GM21723 (cell line): ENCODE data around the gene PITHD1.
"Not testable (repeated sequence)": the region's sequence is repeated elsewhere in the genome, so short reads cannot be mapped to it uniquely, and the experiment has no call there.

Source experiments
- ATAC-seq: cut with Tn5 transposase; IDR thresholded peaks from one replicate; pipeline ENCODE4 v1.9.1; 2021; ENCODE audit warnings: mild to moderate bottlenecking, moderate library complexity; ENCODE audit not compliant: unreplicated experiment

Gene PITHD1

GRCh38 chr1:23823767-23824166 lies 45.5 kb downstream of the PITHD1 start:
- no peak for ATAC-seq

GRCh38 chr1:23824711-23825075 lies 46.5 kb downstream of the PITHD1 start:
- ATAC-seq, result peak; percentile 5

GRCh38 chr1:23825076-23825761 lies 47.0 kb downstream of the PITHD1 start, which contains the start of gene HMGCL:
Gene HMGCL, minus strand, starts transcription at chr1:23825429. Its CDS starts 14 bp downstream, at chr1:23825415.
- peak; percentile 79 for ATAC-seq

GRCh38 chr1:23825762-23826522 lies 47.7 kb downstream of the PITHD1 start:
- no peak for ATAC-seq

GRCh38 chr1:23826590-23826989 lies 48.4 kb downstream of the PITHD1 start:
- not testable (repeated sequence) for ATAC-seq

- ATAC-seq, result no peak
These were observed 49.5 kb downstream of the PITHD1 start for GRCh38 chr1:23827717-23828116.

- not testable (repeated sequence) for ATAC-seq
These were observed 55.9 kb downstream of the PITHD1 start for GRCh38 chr1:23834156-23834555.

GRCh38 chr1:23836037-23836436 lies 57.8 kb downstream of the PITHD1 start:
- ATAC-seq, result no peak
